Mucosa of descending colon (tissue), 3 donors: ENCODE measurements around the gene NCEH1. TPM values are rescaled to one million over a fixed set of nuclear protein-coding genes. Genes with fewer than 3 reads are reported as not detected.

Experiments used
- ATAC-seq: fragments of 200-7000 bp; cut with Tn5 transposase; one replicate; pipeline ENCODE4 v1.9.1; 2020; ENCODE audit warnings: mild to moderate bottlenecking, moderate library complexity
- DNase-seq, 3 donors: peaks; one replicate each; pipeline ENCODE4 v3.0.0-alpha.2; 2020
- H3K36me3 ChIP-seq: fragments of 200-600 bp; one replicate; pipeline ENCODE4 v1.8.0; 2021; ENCODE audit warnings: low read depth, mild to moderate bottlenecking
- H3K4me1 ChIP-seq: fragments of 200-600 bp; one replicate; pipeline ENCODE4 v1.8.0; 2021; ENCODE audit warnings: low read depth, mild to moderate bottlenecking
- H3K4me3 ChIP-seq: fragments of 200-600 bp; one replicate; pipeline ENCODE4 v1.8.0; 2021; ENCODE audit warnings: mild to moderate bottlenecking
- H3K9me3 ChIP-seq: fragments of 200-600 bp; one replicate; pipeline ENCODE4 v1.8.0; 2021; ENCODE audit warnings: mild to moderate bottlenecking
- intact Hi-C, 2 donors: fragments of 100-400 bp; cut with DNase I in 1 of 2; cut with micrococcal nuclease in 1 of 2; formaldehyde crosslinking; loops; one replicate each; pipeline versions ENCODE4 v1.11.0 to v1.11.1; 2022; cut with DNase I, micrococcal nuclease
- total RNA-seq, 3 donors: library from RNA; stranded (reverse); fragmentation: NEBNext Ultra II Directional in 2 of 3; extraction: Animal tissue kit (Norgen Biotek cat#: 25700) in 2 of 3; gene quantifications; one replicate each; pipeline versions ENCODE4 v1.2.1 to v1.2.4, GENCODE V29; 2021 to 2023
- TF ChIP-seq, protein P1 (sequence below): fragments of 200-600 bp; IDR thresholded peaks from one replicate; pipeline ENCODE4 v1.8.0; 2022; ENCODE audit warnings: antibody characterized with exemption, mild to moderate bottlenecking
- donor health status: DM: no; HTN: no; CAD: no; lungs with moderate emphysema.
- donor health status: DM: no; HTN: no; CAD: no.
- donor health status: DM: no; HTN: yes; CAD: no.

The NCEH1 gene
- total RNA-seq, 3 donors from 2014 or later: 21.5 to 63.9 (median 53.3) TPM

DNA sequence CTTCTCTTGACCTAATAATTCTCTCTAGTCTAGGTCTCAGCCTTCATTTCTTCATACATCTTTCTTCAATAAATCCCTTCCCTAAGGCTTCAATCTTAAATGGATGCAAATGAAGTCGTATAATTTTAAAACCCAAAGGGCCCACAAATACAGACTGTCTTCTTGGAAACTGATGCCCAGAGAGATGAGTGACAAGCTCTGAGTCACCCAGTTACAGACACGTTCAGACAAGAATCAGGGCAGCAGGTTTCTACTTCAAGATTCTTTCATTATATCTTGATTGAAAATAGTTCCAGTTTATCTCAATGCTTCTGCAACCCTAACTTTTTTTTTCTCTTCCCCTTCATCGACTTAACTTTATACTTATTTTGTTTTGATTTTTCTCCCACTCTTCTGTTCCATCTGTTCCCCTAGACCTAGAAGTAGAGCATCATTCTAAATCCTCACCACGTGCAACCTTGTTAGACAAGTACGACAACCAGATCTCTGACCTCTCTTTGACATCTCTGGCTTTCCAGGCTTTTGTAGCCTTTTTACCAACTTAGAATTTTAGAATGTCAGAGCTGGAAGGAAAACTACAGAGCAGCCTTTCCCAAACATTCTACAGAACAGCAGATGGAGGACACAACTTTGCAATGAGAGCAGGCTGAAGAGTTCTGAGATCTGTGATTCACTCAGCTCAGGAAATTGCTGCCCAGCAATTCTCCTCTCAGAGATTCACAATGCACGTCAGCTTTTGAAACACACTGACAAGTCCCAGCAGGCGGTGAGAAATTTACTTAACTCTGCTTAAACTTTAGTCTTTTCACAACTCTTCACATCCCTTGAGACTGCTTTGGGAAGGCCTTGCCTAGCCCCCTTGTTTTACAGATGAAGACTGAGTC is 25.3 kb downstream of the NCEH1 start:
- no peaks in the 10 kb centered on the region for H3K4me1 ChIP-seq
- H3K9me3 ChIP-seq: no peaks in the 10 kb centered on the region
- intact Hi-C loops: no loop called here
- no peaks in the 10 kb centered on the region for H3K36me3 ChIP-seq
- DNase-seq (no peak), ATAC-seq (no peak)
- H3K4me3 ChIP-seq: no peak overlapping the region
- TF ChIP-seq, protein P1, sequence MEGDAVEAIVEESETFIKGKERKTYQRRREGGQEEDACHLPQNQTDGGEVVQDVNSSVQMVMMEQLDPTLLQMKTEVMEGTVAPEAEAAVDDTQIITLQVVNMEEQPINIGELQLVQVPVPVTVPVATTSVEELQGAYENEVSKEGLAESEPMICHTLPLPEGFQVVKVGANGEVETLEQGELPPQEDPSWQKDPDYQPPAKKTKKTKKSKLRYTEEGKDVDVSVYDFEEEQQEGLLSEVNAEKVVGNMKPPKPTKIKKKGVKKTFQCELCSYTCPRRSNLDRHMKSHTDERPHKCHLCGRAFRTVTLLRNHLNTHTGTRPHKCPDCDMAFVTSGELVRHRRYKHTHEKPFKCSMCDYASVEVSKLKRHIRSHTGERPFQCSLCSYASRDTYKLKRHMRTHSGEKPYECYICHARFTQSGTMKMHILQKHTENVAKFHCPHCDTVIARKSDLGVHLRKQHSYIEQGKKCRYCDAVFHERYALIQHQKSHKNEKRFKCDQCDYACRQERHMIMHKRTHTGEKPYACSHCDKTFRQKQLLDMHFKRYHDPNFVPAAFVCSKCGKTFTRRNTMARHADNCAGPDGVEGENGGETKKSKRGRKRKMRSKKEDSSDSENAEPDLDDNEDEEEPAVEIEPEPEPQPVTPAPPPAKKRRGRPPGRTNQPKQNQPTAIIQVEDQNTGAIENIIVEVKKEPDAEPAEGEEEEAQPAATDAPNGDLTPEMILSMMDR: no peak

DNA sequence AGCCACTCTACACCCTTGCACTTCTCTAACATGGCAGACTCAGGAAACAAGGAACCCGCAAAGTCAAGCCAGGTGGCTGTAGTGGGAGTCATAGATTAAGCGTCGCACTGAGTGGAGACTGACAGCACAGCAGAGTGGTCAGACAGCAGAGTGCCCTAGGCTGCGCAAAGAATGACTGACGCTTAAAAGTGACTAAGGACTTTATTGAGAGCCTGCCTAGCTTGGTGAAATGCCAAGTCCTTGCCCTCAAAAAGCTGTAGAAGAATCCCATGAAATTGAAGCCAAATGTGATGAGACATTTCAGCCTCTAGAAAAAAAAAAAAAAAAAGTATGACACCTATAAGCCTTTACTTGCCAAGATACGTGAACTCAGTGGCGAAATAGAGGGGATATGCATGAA is 30.2 kb downstream of the NCEH1 start:
- H3K4me3 ChIP-seq: no peak overlapping the region
- TF ChIP-seq, protein P1: no peak
- ATAC-seq: no peak
- H3K4me1 ChIP-seq: no peaks in the 10 kb centered on the region
- H3K9me3 ChIP-seq: no peaks in the 10 kb centered on the region
- no peak for DNase-seq
- intact Hi-C loops: no loop called here
- no peaks in the 10 kb centered on the region for H3K36me3 ChIP-seq

DNA sequence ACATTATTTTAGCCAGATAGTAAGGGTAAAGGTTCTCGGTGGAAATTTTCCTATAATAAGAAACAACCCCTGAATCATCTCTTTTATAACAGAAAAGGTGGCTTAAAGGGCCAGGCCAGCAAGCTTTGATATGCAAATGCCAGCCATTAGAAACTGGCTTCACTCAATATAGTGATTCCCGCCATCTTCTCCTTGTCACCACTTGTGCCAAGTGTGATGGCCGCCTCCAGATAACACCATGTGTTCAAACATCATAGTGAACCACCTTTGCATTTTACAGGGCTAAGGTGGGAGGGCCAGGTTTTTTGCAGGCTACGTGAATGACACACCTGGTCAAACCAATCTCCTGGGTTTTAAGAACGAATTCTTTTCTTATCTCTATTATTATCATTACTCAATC is 31.3 kb downstream of the NCEH1 start:
- ATAC-seq (no peak), DNase-seq (no peak)
- H3K4me3 ChIP-seq: no peak overlapping the region
- H3K9me3 ChIP-seq: no peaks in the 10 kb centered on the region
- TF ChIP-seq, protein P1: no peak
- intact Hi-C loops: loop anchor here in 1 of 2 donors (5.0 kb wide), 1 partner anchor 33 kb away; the partner anchor contains the start of gene NCEH1
- H3K36me3 ChIP-seq: no peaks in the 10 kb centered on the region
- H3K4me1 ChIP-seq: no peaks in the 10 kb centered on the region

DNA sequence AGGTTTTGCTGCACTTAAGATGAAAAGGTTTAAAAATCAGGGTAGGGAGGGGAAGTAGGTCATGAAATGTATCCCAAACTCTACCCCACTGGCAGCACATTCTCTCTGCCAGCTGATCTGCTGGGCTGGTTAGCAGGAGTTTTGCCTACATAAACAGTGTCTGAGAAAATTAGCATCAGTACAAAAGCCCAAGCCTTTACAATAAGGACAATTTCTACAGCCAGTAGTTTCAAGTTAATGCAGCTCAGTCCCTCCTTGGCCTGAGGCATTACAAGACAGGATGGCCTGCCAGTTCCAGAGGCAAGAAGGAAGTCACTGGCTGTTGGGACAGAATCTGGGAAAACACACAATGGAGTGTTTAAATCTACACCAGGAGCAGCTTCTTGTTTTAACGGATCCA is 32.8 kb downstream of the NCEH1 start:
- Histone ChIP-seq H3K36me3 (no peaks in the 10 kb centered on the region), H3K9me3 (no peaks in the 10 kb centered on the region), H3K4me3 (no peak overlapping the region), H3K4me1 (no peaks in the 10 kb centered on the region)
- intact Hi-C loops: loop anchor here in 1 of 2 donors (5.0 kb wide), 1 partner anchor 34 kb away; the partner anchor contains the start of gene NCEH1
- ATAC-seq (no peak), DNase-seq (no peak)
- TF ChIP-seq, protein P1: no peak

DNA sequence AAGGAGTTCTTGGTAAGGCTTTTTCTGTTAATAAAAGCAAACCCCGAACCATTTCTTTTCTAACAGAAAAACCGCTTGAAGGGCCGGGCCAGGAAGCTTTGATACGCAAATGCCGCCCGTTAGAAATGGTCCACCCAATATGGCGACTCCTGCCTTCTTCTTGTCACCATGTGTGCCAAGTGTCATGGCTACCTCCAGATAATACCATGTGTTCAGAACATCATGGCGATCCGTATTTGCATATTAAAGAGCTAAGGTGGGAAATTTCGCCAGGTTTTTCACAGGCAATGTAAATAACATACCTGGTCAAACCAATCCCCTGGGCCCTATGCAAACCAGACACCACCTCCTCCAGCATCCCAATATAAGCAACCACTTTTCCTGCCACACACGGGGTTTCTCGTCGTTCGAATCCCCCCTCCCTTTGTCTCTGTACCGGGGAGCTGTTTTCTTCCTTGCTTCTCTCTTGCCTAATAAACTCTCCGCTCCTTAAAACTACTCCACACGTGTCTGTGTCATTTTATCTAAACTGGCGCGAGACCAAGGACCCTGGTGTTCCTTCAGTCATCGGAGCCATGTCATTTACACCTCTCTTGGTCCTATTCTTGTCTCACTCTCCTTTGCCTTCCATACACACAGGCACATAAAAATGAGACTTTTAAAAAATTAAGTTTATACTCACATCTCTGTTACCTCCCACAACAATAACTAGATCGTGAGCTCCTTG is 34.5 kb downstream of the NCEH1 start:
- intact Hi-C loops: loop anchor here in 1 of 2 donors (5.0 kb wide), 1 partner anchor 36 kb away; the partner anchor contains the start of gene NCEH1
- Histone ChIP-seq H3K4me1 (no peaks in the 10 kb centered on the region), H3K4me3 (no peak overlapping the region), H3K36me3 (no peaks in the 10 kb centered on the region), H3K9me3 (no peaks in the 10 kb centered on the region)
- TF ChIP-seq, protein P1: no peak
- DNase-seq: no peak
- ATAC-seq: no peak
